B cell (primary cell): ENCODE measurements around the gene BICDL2.

Experiments used
- EZH2 ChIP-seq: IDR thresholded peaks from 2 replicates; pipeline ENCODE4 v1.6.1; 2012; ENCODE audit warnings: borderline replicate concordance, low read depth, mild to moderate bottlenecking, moderate library complexity, low read length; ENCODE audit not compliant: insufficient read depth, poor library complexity, severe bottlenecking
- TF ChIP-seq, protein P1 (sequence below): fragments of 200-600 bp; IDR thresholded peaks from one replicate; pipeline ENCODE4 v1.8.0; 2022; ENCODE audit warnings: antibody characterized with exemption, mild to moderate bottlenecking

DNA sequence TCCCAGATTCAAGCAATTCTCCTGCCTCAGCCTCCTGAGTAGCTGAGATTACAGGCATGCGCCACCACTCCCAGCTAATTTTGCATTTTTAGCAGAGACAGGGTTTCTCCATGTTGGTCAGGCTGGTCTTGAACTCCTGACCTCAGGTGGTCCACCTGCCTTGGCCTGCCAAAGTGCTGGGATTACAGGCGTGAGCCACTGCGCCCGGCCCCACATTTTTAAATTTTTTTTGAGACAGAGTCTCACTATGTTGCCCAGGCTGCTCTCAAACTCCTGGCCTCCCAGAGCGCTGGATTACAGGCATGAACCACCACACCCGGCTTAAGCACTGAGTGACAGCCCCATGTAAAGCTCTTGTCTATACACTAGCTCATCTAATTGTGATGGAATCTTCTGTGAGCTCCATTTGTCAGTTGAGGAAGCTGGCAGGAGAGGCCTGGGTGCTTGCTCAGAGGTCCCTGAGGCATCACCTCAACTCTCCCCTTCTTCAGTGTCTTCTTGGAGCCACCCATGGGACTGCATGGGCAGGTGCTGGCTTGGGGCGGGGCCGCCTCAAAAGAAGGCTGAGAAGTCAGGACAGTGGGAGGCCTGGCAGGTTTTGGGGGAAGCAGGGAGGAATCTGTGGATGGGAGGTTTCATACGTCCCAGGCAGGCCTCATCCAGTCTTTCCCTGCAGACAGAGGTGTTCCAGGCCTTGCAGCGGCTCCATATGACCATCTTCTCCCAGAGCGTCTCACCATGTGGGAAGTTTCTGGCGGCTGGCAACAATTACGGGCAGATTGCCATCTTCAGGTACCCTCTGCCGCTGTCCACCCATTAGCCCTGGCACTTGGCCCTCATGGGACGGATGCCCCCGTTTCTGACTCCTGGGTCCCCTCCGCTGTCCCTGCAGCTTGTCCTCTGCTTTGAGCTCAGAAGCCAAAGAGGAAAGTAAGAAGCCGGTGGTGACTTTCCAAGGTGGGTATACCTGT, 11.4 kb downstream of the BICDL2 start:
- TF ChIP-seq, protein P1, sequence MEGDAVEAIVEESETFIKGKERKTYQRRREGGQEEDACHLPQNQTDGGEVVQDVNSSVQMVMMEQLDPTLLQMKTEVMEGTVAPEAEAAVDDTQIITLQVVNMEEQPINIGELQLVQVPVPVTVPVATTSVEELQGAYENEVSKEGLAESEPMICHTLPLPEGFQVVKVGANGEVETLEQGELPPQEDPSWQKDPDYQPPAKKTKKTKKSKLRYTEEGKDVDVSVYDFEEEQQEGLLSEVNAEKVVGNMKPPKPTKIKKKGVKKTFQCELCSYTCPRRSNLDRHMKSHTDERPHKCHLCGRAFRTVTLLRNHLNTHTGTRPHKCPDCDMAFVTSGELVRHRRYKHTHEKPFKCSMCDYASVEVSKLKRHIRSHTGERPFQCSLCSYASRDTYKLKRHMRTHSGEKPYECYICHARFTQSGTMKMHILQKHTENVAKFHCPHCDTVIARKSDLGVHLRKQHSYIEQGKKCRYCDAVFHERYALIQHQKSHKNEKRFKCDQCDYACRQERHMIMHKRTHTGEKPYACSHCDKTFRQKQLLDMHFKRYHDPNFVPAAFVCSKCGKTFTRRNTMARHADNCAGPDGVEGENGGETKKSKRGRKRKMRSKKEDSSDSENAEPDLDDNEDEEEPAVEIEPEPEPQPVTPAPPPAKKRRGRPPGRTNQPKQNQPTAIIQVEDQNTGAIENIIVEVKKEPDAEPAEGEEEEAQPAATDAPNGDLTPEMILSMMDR: no peak
- TF ChIP-seq EZH2: no peak
